ENCODE data around the gene EYS. TPM values are rescaled to one million over a fixed set of nuclear protein-coding genes. Genes with fewer than 3 reads are reported as not detected.

Gene EYS
- total and polyA plus RNA-seq, 2 of the 8 experiments (the other 6 are each of a cell fraction or from before 2014, with no cell fraction given) = 0.05 to 0.13 TPM

- TF ChIP-seq SAP30 (IDR thresholded peaks at IDR 0.05; ENCODE audit: insufficient read depth, insufficient replicate concordance, low read length) (no peak), EP300 (IDR thresholded peaks at IDR 0.05; ENCODE audit: borderline replicate concordance in 1 of 2, low read depth in 2 of 2, low read length in 2 of 2) (no peak), POU5F1 (IDR thresholded peaks at IDR 0.05; ENCODE audit: low read depth, low read length) (no peak), CHD2 (IDR thresholded peaks at IDR 0.05; ENCODE audit: low read length) (no peak)
Measured at GRCh38 chr6:64602993-64603392, 1104.0 kb downstream of the EYS start (continued).

Data from H1 (cell line).